Astrocyte of the spinal cord (primary cell): ENCODE data around the gene ARHGEF38.
"Not testable (repeated sequence)": the region's sequence is repeated elsewhere in the genome, so short reads cannot be mapped to it uniquely, and the experiment has no call there.

Source experiments
- DNase-seq: peaks from one replicate; pipeline ENCODE4 v3.0.0; 2011; ENCODE audit warnings: low read depth, low spot score
- H3K4me3 ChIP-seq: 2 replicates; pipeline ENCODE4 v1.5.1; 2011; ENCODE audit warnings: low read depth, mild to moderate bottlenecking, low read length, moderate library complexity
- CTCF ChIP-seq: IDR thresholded peaks from 2 replicates; pipeline ENCODE4 v1.5.1; 2012; ENCODE audit warnings: low read depth, mild to moderate bottlenecking, low read length, inconsistent platforms
- in situ Hi-C: cut with HindIII; loops from 2 replicates; pipeline ENCODE4 v1.10.0; 2017; ENCODE audit warnings: low sequenced_read_pairs

Gene ARHGEF38

GRCh38 chr4:105679186-105679585, 126.8 kb downstream of the ARHGEF38 start:
- H3K4me3 ChIP-seq: no peak overlapping the region
- no peak for TF ChIP-seq CTCF
- in situ Hi-C loops: no loop called here
- peak; percentile 30 for DNase-seq

- DNase-seq: no peak
- no peak for TF ChIP-seq CTCF
- H3K4me3 ChIP-seq: no peak overlapping the region
- in situ Hi-C loops: no loop called here
Measured at GRCh38 chr4:105683038-105683437, 130.6 kb downstream of the ARHGEF38 start.

GRCh38 chr4:105686571-105686970, 134.2 kb downstream of the ARHGEF38 start:
- TF ChIP-seq CTCF: no peak
- in situ Hi-C loops: no loop called here
- no peak for DNase-seq
- H3K4me3 ChIP-seq: no peak overlapping the region

GRCh38 chr4:105694812-105695211, 142.4 kb downstream of the ARHGEF38 start:
- in situ Hi-C loops, H3K4me3 ChIP-seq, DNase-seq: not testable (repeated sequence)

GRCh38 chr4:105695832-105696231, 143.4 kb downstream of the ARHGEF38 start:
- in situ Hi-C loops: not testable (repeated sequence)

GRCh38 chr4:105698607-105699006, 146.2 kb downstream of the ARHGEF38 start:
- no peak overlapping the region for H3K4me3 ChIP-seq
- in situ Hi-C loops: no loop called here
- TF ChIP-seq CTCF: no peak
- no peak for DNase-seq

More at GRCh38 chr4:105695832-105696231, 143.4 kb downstream of the ARHGEF38 start:
- DNase-seq, H3K4me3 ChIP-seq: not testable (repeated sequence)

GRCh38 chr4:105707782-105708180, 155.4 kb downstream of the ARHGEF38 start:
- in situ Hi-C loops: no loop called here
- TF ChIP-seq CTCF: no peak
- H3K4me3 ChIP-seq: peak overlapping the region; percentile 64
- no peak for DNase-seq
